Measurements from ENCODE around the gene RPL28. TPM values are rescaled to one million over a fixed set of nuclear protein-coding genes. Genes with fewer than 3 reads are reported as not detected.

The RPL28 gene
- total RNA-seq, 1 experiment from 2014 or later = 2,816 TPM

DNA sequence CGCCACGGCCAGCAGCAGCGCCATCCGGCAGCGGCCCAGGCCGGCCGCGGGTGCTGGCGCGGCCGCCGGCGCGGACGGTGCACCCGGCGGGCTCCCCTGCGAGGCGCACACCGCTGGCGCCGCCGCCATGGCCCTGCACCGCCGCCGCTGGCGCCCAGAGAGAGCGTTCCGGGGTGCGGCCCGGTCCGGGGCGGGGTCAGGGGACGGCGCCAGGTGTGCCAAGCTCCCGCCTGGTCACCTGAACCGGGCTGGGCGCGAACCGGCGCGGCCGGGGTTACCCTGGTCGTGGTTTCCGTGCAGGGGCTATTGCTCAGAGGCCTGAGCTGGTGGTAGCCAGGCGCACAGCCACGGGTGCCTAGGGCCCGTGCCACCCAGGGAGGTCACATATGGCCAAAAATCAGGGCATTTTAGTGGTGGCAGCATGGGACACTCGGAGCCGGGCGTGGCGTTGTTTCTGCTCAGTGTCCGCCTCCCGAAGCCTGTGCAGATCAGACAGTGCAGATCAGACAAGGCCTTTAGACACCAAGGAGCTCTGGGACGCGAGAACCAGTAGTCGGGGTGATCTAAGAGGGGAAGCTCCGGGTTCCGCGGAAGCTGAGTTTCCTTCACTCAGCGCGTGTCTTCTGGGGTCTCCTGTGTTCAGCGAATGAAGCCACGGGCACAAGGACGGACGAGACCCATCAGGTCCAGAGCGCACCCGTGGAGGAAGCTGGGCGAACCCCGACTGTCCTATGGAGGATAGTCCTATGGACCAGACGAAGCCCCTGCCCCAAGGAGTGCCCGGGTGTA is 1.4 kb upstream of the RPL28 start, which contains the start of gene TMEM238:
Gene TMEM238, minus strand, starts transcription at position 162 of the 789 bp plus-strand sequence. Its CDS starts 33 bp downstream, at position 129.
- TF ChIP-seq CTCF (IDR thresholded peaks at IDR 0.05; ENCODE audit: unreplicated experiment) = no peak
- no peaks in the 10 kb centered on the region for H3K27me3 Mint-ChIP-seq (ENCODE audit: insufficient read depth, unreplicated experiment)
- H3K27ac Mint-ChIP-seq (ENCODE audit: low read depth, unreplicated experiment) = peak within 1 kb of the TSS; percentile 93
- peaks cover 49% of the 10 kb centered on the region for H3K36me3 Mint-ChIP-seq (ENCODE audit: insufficient read depth, unreplicated experiment)
- peak; percentile 48 for DNase-seq (ENCODE audit: unreplicated experiment)
- intact Hi-C loops (cut with micrococcal nuclease) = loop anchor here (2.0 kb wide), 1 partner anchor 92 kb away; no protein-coding TSS in a partner anchor
- H3K4me3 Mint-ChIP-seq (ENCODE audit: unreplicated experiment) = peak within 1 kb of the TSS; percentile 89
- no TSS peak for BruUV-seq (replicated peaks)
- ChIA-PET CTCF (interaction anchor here (0.6 to 3.4 kb wide), 25 partner anchors 9 to 296 kb away, joined by 3 to 61 read pairs (median 4); partner anchors contain the start of genes DNAAF3 and ZNF628), POLR2A (interaction anchor here (0.6 to 6.1 kb wide), 36 partner anchors 8 to 321 kb away, joined by 3 to 98 read pairs (median 6); partner anchors contain the start of genes FIZ1, HSPBP1, ISOC2 and KMT5C)
- no peaks in the 10 kb centered on the region for H3K9me3 Mint-ChIP-seq (ENCODE audit: unreplicated experiment)
- peaks cover 34% of the 10 kb centered on the region for H3K4me1 Mint-ChIP-seq (ENCODE audit: insufficient read depth, unreplicated experiment)

DNA sequence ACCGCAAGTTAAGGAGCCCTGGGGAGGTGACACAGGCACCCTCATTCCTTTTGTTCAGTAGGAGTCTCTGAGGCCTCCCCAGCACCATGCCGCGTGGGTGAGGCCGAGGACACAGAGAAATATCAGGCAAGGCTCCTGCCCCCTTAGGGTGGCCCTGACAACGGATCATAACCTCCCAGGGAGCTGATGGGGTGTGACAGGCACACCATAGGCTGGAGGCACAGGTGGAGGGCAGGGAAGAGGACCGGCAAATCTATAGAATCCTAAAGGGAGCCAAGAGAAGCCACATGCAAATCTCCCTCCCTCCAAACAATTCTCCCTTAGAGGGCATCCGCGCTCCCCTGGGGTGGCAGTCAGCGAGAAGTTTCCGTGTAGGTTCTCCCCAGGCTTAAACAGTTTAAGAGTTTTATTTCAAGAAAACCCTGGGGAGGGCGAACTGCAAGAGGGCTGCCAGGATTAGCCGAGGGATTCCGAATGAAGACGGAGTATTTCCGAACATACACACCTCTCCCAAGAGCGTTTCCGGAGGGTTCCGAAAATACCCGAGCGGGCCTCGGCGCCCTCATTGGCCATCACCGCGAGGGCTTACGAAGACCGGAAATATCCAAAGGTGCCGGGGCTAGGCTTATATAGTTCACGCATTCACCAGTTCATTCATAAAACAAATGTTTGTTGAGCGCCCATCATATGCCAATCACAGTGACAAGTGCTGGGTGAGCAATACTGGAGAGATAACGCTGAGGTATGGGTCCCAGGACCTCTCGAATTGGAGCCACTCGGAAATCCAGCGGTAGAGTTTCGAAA is 610 bp upstream of the RPL28 start:
- Mint-ChIP-seq H3K4me1 (ENCODE audit: insufficient read depth, unreplicated experiment) (peaks cover 35% of the 10 kb centered on the region), H3K27me3 (ENCODE audit: insufficient read depth, unreplicated experiment) (no peaks in the 10 kb centered on the region), H3K4me3 (ENCODE audit: unreplicated experiment) (peak overlapping the region; percentile 89), H3K36me3 (ENCODE audit: insufficient read depth, unreplicated experiment) (peaks cover 57% of the 10 kb centered on the region), H3K9me3 (ENCODE audit: unreplicated experiment) (no peaks in the 10 kb centered on the region), H3K27ac (ENCODE audit: low read depth, unreplicated experiment) (peak overlapping the region; percentile 93)
- peak; percentile 98 for DNase-seq (ENCODE audit: unreplicated experiment)
- BruUV-seq (replicated peaks) = TSS peak; percentile 65
- ChIA-PET POLR2A (interaction anchor here (0.6 to 7.2 kb wide), 27 partner anchors 9 to 322 kb away, joined by 3 to 98 read pairs (median 8); partner anchors contain the start of genes FIZ1, HSPBP1, ISOC2 and KMT5C), CTCF (interaction anchor here (0.6 to 3.4 kb wide), 17 partner anchors 10 to 297 kb away, joined by 3 to 61 read pairs (median 5); no protein-coding TSS in a partner anchor)
- TF ChIP-seq CTCF (IDR thresholded peaks at IDR 0.05; ENCODE audit: unreplicated experiment) = no peak
- intact Hi-C loops (cut with micrococcal nuclease) = loop anchor here (1.0 to 2.0 kb wide), 4 partner anchors 46 to 92 kb away; partner anchors contain the start of gene KMT5C

DNA sequence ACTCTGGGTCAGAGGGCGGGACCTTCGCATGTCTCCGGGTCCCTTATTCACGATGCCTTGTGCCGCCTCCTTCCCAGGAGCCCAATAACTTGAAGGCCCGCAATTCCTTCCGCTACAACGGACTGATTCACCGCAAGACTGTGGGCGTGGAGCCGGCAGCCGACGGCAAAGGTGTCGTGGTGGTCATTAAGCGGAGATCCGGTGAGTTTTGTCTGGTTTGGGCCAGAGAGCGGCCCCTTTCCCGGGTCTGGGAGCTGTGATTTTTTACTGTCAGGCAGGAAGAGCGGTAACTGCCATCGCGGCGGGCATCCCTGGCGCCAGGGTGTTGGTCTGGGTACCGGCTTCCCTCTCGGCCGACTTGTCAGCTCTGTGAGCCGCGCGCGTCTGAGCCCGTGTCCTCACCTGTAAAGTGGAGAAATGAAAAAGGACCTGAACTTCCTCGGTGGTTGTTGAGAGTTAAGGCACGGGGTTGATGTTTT is 800 bp downstream of the RPL28 start:
- peak overlapping the region; percentile 93 for H3K27ac Mint-ChIP-seq (ENCODE audit: low read depth, unreplicated experiment)
- DNase-seq (ENCODE audit: unreplicated experiment) = no peak
- CTCF ChIA-PET = interaction anchor here (0.6 to 2.2 kb wide), 7 partner anchors 9 to 101 kb away, joined by 3 to 13 read pairs (median 4); no protein-coding TSS in a partner anchor

More for the DNA sequence above, 800 bp downstream of the RPL28 start:
- H3K9me3 Mint-ChIP-seq (ENCODE audit: unreplicated experiment) = no peaks in the 10 kb centered on the region
- peaks cover 69% of the 10 kb centered on the region for H3K36me3 Mint-ChIP-seq (ENCODE audit: insufficient read depth, unreplicated experiment)
- no TSS peak for BruUV-seq (replicated peaks)
- intact Hi-C loops (cut with micrococcal nuclease) = no loop called here
- no peak for TF ChIP-seq CTCF (IDR thresholded peaks at IDR 0.05; ENCODE audit: unreplicated experiment)
- POLR2A ChIA-PET = interaction anchor here (0.7 to 7.2 kb wide), 9 partner anchors 13 to 94 kb away, joined by 3 to 98 read pairs (median 4); partner anchors contain the start of genes KMT5C and UBE2S
- H3K27me3 Mint-ChIP-seq (ENCODE audit: insufficient read depth, unreplicated experiment) = no peaks in the 10 kb centered on the region
- peak overlapping the region; percentile 89 for H3K4me3 Mint-ChIP-seq (ENCODE audit: unreplicated experiment)
- H3K4me1 Mint-ChIP-seq (ENCODE audit: insufficient read depth, unreplicated experiment) = peaks cover 40% of the 10 kb centered on the region
